Activated CD8-positive, alpha-beta T cell treated with anti-CD3 and anti-CD28 coated beads for 36 hours (primary cell): ENCODE measurements around the gene MFSD6L. TPM values are rescaled to one million over a fixed set of nuclear protein-coding genes. Genes with fewer than 3 reads are reported as not detected.
A peak's percentile ranks its signal among the peaks of the same experiment; 100 is the strongest.
"Not testable (repeated sequence)": the region's sequence is repeated elsewhere in the genome, so short reads cannot be mapped to it uniquely, and the experiment has no call there.

ENCODE experiments used
- ATAC-seq: fragments of 200-7000 bp; cut with Tn5 transposase; one replicate; pipeline ENCODE4 v1.10.0; 2021; ENCODE audit warnings: mild to moderate bottlenecking, moderate library complexity
- CTCF ChIA-PET: fragments of 350-600 bp; sonication (Branson Sonifier 250); formaldehyde crosslinking; loops from one replicate; lab custom pipeline; 2021; ENCODE audit warnings: antibody characterized with exemption; lab: Charles Lee
- POLR2A ChIA-PET: fragments of 350-600 bp; sonication (Branson Sonifier 250); formaldehyde crosslinking; loops from one replicate; lab custom pipeline; 2021; ENCODE audit warnings: antibody characterized with exemption; lab: Charles Lee
- DNase-seq: peaks from one replicate; pipeline ENCODE4 v3.0.0-alpha.2; 2020
- H3K27ac Mint-ChIP-seq: one replicate; pipeline ENCODE4 v1.8.0; 2021; ENCODE audit warnings: mild to moderate bottlenecking, mixed read lengths
- H3K27me3 Mint-ChIP-seq: one replicate; pipeline ENCODE4 v1.8.0; 2021; ENCODE audit warnings: mixed read lengths
- H3K36me3 Mint-ChIP-seq: one replicate; pipeline ENCODE4 v1.8.0; 2021; ENCODE audit warnings: low read depth, mixed read lengths
- H3K4me1 Mint-ChIP-seq: one replicate; pipeline ENCODE4 v1.8.0; 2021; ENCODE audit warnings: low read depth, mixed read lengths
- H3K4me3 Mint-ChIP-seq: one replicate; pipeline ENCODE4 v1.8.0; 2021; ENCODE audit warnings: mild to moderate bottlenecking, moderate library complexity, mixed read lengths
- H3K9me3 Mint-ChIP-seq: one replicate; pipeline ENCODE4 v1.8.0; 2021; ENCODE audit warnings: mixed read lengths
- intact Hi-C: fragments of 100-400 bp; cut with micrococcal nuclease; formaldehyde crosslinking; loops from one replicate; pipeline ENCODE4 v1.10.0; 2022
- total RNA-seq, 2 experiments: library from RNA; stranded (reverse); gene quantifications; one replicate each; pipeline ENCODE4 v1.2.3, GENCODE V29; 2021
- TF ChIP-seq, protein P1 (sequence below): fragments of 200-600 bp; IDR thresholded peaks from one replicate; pipeline ENCODE4 v1.8.0; 2022; ENCODE audit warnings: antibody characterized with exemption, mild to moderate bottlenecking

Gene MFSD6L
- total RNA-seq, 2 experiments from 2014 or later: 0.20 to 0.22 TPM

DNA sequence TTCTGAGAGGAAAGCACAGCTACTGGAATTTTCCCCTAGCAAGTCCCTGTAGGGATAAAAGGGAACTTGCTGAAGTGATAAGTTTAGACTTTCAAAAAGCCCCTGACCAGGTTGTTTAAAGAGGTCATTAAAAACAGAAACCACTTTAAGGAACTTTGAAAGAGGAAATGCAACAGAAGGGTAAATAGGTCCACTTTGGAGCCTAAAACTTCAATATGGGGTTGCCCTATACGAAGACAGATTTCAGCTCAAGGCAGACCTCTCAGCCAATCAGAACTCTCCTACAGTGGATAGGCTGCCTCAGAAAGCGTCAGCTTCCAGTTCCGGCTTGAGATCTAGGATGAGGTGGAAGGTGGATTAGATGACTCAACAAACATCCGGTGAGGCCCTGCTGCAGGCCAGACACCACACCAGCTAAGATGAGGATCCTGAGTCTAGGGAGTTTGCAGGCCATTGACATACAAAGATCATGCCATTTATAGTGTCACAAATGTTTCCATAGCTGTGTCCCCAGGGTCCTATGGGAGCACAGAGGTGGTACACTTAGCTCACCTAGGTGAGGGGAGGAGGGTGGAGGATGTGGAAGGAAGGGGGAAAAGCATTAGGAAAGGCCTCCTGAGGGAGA is 7.9 kb upstream of the MFSD6L start:
- H3K27me3 Mint-ChIP-seq: no peaks in the 10 kb centered on the region
- no peak overlapping the region for H3K4me3 Mint-ChIP-seq
- no peak overlapping the region for H3K27ac Mint-ChIP-seq
- peaks cover 17% of the 10 kb centered on the region for H3K36me3 Mint-ChIP-seq
- ChIA-PET POLR2A (interaction anchor here (0.8 kb wide), 1 partner anchor 22 kb away, joined by 3 read pairs; no protein-coding TSS in a partner anchor), CTCF (interaction anchor here (1.0 to 3.4 kb wide), 4 partner anchors 14 to 397 kb away, joined by 3 to 15 read pairs (median 9); no protein-coding TSS in a partner anchor)
- H3K4me1 Mint-ChIP-seq: peaks cover 9% of the 10 kb centered on the region
- DNase-seq (no peak), ATAC-seq (peak; percentile 61)
- H3K9me3 Mint-ChIP-seq: peaks cover 19% of the 10 kb centered on the region
- TF ChIP-seq, protein P1, sequence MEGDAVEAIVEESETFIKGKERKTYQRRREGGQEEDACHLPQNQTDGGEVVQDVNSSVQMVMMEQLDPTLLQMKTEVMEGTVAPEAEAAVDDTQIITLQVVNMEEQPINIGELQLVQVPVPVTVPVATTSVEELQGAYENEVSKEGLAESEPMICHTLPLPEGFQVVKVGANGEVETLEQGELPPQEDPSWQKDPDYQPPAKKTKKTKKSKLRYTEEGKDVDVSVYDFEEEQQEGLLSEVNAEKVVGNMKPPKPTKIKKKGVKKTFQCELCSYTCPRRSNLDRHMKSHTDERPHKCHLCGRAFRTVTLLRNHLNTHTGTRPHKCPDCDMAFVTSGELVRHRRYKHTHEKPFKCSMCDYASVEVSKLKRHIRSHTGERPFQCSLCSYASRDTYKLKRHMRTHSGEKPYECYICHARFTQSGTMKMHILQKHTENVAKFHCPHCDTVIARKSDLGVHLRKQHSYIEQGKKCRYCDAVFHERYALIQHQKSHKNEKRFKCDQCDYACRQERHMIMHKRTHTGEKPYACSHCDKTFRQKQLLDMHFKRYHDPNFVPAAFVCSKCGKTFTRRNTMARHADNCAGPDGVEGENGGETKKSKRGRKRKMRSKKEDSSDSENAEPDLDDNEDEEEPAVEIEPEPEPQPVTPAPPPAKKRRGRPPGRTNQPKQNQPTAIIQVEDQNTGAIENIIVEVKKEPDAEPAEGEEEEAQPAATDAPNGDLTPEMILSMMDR: no peak
- intact Hi-C loops: no loop called here

DNA sequence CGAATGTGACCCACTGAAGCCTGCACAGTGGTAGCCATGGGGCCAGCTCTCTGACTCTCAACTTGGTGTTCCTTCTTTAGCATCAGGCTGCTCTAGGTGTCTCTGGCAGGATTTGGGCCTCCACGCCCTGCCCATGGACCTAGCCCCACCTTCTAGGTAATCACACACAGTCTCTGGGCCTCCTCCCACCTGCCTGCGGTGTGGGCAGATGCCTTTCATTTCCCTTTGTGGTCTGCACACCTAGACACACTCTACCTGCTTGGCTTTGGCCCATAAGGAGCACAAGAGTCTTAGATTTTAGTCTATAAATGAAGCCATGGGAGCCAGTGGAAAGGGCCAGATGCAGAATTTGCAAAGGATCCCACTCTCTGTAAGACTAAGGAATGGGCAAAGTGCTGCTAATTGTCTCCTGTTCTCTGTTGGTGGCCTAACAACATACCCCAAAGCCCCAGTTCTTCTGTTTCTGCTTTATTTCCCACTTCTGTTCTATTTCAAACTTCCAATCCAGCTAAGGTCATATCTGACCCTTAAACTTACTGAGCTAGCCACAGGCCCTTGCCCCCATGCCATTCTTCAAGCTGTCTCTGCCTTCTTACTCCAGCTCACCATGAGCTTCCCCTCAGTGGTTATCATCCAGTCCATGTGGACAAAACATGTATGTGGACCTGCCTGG is 7.2 kb upstream of the MFSD6L start:
- DNase-seq (no peak), ATAC-seq (no peak)
- Mint-ChIP-seq H3K36me3 (peaks cover 12% of the 10 kb centered on the region), H3K27me3 (no peaks in the 10 kb centered on the region), H3K4me1 (peaks cover 9% of the 10 kb centered on the region), H3K27ac (no peak overlapping the region), H3K9me3 (peaks cover 13% of the 10 kb centered on the region), H3K4me3 (no peak overlapping the region)
- CTCF ChIA-PET: interaction anchor here (0.8 to 3.4 kb wide), 5 partner anchors 15 to 396 kb away, joined by 3 to 15 read pairs (median 5); no protein-coding TSS in a partner anchor
- POLR2A ChIA-PET: interaction anchor here (0.8 kb wide), 1 partner anchor 23 kb away, joined by 3 read pairs; no protein-coding TSS in a partner anchor
- intact Hi-C loops: no loop called here
- TF ChIP-seq, protein P1: no peak

DNA sequence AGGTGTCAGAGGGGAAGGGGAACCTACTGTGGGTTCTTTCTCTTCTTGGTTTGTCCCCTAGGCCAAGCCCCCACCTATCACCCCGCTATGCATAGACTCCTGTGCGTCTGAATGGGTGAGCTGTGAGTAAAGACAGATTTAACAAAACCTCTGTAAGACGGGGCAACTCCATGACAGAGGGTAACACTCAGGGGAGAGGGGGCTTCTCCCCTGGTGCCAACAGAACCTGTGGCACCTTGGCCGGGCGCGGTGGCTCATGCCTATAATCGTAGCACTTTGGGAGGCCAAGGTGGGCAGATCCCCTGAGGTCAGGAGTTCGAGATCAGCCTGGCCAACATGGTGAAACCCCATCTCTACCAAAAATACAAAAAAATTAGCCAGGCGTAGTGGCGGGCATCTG is 6.2 kb upstream of the MFSD6L start:
- ATAC-seq, DNase-seq, H3K36me3 Mint-ChIP-seq, H3K4me1 Mint-ChIP-seq, POLR2A ChIA-PET, H3K27me3 Mint-ChIP-seq, intact Hi-C loops, H3K27ac Mint-ChIP-seq, H3K4me3 Mint-ChIP-seq: not testable (repeated sequence)
- CTCF ChIA-PET: interaction anchor here (0.6 to 3.4 kb wide), 3 partner anchors 20 to 503 kb away, joined by 3 to 15 read pairs (median 5); no protein-coding TSS in a partner anchor
- peaks cover 13% of the 10 kb centered on the region for H3K9me3 Mint-ChIP-seq

DNA sequence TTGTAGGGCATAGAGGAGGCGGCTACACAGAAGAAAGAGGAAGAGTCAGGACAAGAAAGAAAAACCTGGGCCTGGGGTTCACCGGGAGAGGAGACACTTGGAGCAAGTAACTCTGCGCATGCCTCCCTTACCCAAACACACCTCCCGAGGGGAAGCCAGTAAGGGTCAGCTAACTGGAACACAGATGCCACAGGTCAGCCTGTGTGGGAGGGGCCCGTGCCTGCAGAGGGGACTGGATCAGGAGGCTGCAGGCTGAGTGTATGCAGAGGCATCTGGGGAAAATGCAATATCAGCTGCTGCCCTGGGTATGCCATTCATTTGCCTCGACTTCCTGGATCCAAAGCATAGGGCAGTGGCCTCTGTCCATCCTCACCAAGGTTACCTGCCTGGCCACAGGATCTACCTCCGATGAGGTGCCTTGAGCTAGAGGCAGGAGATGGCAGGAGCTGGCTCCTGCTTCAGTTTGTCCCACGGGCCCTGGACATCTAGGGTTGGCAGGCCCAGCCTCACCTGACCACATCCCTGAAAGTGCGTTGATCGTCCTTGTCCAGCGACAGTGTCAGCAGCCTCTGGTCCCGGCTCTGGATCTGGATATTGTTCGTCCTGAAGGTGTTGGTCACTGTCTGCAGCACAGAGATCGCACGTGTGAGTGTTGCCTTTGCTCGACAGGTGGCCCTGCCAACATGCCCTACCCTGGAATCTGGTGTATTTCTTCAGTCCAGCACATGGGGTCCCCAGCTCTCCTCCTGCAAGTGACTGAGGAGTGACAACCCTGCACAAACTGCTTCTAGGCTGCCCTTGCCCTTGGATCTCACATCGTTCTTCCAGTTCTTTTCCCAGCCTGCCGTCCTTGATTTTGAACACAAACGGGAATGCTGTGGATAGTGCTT is 4.6 kb upstream of the MFSD6L start:
- ChIA-PET CTCF (interaction anchor here (1.2 to 1.8 kb wide), 4 partner anchors 18 to 195 kb away, joined by 3 to 5 read pairs (median 4); no protein-coding TSS in a partner anchor), POLR2A (interaction anchor here (1.5 kb wide), 1 partner anchor 138 kb away, joined by 4 read pairs; no protein-coding TSS in a partner anchor)
- DNase-seq (peak; percentile 25), ATAC-seq (no peak)
- TF ChIP-seq, protein P1: no peak
- Mint-ChIP-seq H3K36me3 (peaks cover 2% of the 10 kb centered on the region), H3K4me3 (no peak overlapping the region), H3K9me3 (peaks cover 4% of the 10 kb centered on the region), H3K4me1 (peaks cover 9% of the 10 kb centered on the region), H3K27me3 (no peaks in the 10 kb centered on the region), H3K27ac (no peak overlapping the region)
- intact Hi-C loops: no loop called here
